HL-60 (cell line): Measurements from ENCODE around the gene SUN1.

ENCODE experiments used
- POLR2AphosphoS5 ChIP-seq: IDR thresholded peaks from 2 replicates; pipeline ENCODE4 v1.6.1; 2012; ENCODE audit warnings: low read depth
- TF ChIP-seq, protein P1 (sequence below): IDR thresholded peaks from one replicate; pipeline ENCODE4 v1.5.1; 2011; ENCODE audit warnings: low read length, control low read depth, inconsistent platforms; ENCODE audit not compliant: insufficient read depth

- TF ChIP-seq, protein P1, sequence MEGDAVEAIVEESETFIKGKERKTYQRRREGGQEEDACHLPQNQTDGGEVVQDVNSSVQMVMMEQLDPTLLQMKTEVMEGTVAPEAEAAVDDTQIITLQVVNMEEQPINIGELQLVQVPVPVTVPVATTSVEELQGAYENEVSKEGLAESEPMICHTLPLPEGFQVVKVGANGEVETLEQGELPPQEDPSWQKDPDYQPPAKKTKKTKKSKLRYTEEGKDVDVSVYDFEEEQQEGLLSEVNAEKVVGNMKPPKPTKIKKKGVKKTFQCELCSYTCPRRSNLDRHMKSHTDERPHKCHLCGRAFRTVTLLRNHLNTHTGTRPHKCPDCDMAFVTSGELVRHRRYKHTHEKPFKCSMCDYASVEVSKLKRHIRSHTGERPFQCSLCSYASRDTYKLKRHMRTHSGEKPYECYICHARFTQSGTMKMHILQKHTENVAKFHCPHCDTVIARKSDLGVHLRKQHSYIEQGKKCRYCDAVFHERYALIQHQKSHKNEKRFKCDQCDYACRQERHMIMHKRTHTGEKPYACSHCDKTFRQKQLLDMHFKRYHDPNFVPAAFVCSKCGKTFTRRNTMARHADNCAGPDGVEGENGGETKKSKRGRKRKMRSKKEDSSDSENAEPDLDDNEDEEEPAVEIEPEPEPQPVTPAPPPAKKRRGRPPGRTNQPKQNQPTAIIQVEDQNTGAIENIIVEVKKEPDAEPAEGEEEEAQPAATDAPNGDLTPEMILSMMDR = no peak
- no peak for TF ChIP-seq POLR2AphosphoS5
Observed at GRCh38 chr7:815284-816216, 16.7 kb upstream of the SUN1 start.
